Central memory CD4-positive, alpha-beta T cell (primary cell): ENCODE measurements around the gene COL28A1.

Experiments
- DNase-seq: peaks from one replicate; pipeline ENCODE4 v3.0.0; 2022

Gene COL28A1

GRCh38 chr7:7452652-7453051, 83.0 kb downstream of the COL28A1 start:
- DNase-seq, result no peak

DNA sequence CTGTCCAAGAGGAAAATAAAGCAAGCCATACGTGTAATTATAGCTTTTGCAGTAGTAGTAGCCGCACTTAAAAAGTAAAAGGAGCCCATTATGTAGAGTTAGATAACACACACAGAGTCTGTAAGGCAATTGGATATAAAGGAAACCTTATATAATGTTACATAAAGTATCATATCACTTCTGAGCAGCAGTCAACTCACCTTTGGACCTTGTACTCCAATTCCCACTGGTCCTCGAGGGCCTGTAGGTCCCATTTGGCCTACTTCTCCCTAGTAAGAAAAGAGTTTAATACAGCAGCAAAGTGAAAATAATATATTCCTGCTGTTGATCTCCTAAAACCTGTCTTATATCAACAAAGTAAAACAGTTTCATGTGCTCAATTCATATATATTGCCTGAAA, 83.6 kb downstream of the COL28A1 start:
- no peak for DNase-seq

DNA sequence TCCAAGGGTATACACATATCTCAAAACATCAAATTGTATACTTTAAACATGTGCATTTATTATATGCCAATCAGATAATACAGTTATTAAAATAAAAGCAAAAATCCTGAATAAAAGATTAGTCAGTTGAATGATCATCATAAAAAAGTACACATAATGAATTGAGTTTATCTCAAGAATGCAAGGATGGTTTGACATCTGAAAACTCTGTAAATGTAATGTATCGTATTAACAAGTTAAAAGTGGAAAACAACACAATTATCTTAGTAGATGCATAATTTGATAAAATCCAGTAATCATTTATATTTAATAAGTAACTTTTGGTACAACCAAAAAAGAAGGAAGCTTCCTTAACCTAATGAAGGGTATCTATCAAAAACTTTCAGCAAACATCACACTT, 86.6 kb downstream of the COL28A1 start:
- no peak for DNase-seq

- DNase-seq, result no peak
Measured at GRCh38 chr7:7446616-7447015, 89.1 kb downstream of the COL28A1 start.

GRCh38 chr7:7443806-7444350, 91.8 kb downstream of the COL28A1 start:
- DNase-seq, result no peak

GRCh38 chr7:7439564-7439963, 96.1 kb downstream of the COL28A1 start:
- DNase-seq, result no peak

DNA sequence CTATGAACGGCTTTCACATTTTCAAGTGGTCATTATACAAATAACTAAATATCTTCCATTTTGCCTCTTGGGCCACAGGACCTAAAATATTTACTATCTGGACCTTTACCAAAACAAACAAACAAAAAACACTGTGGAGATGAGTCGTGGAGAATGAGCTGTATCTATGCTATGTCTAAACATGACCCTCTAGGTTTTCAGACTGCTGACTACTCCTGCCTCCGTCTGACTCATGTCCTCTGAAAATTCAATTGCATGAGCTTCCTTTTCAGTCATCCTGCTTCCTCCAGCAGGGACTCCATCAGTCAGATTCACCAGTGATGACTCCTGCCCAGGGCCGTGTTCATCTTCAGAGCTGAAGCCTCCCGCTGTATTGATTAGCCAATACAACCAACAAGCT, 96.8 kb downstream of the COL28A1 start:
- no peak for DNase-seq

GRCh38 chr7:7435978-7436377, 99.7 kb downstream of the COL28A1 start:
- DNase-seq, result no peak

- DNase-seq, result no peak
Measured at GRCh38 chr7:7434329-7434728, 101.3 kb downstream of the COL28A1 start.

DNA sequence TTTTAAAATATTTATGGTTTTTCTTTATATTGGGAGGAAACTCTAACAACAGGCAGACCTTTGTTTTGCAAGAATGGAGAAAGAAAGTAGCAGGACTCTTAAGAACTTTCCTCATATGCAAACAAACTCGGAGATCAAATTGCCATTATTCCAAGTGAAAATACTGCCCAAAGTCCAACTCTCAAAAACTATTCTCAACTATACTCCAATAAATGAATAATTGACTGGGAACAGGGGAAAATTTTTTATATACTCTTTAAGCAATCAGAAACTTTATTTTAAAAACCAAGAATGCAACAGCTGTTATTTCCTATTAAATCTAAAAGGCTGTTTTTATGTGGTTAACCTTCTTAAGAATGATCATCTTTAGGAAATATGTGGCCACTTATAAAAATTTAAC, 101.9 kb downstream of the COL28A1 start:
- no peak for DNase-seq

GRCh38 chr7:7432979-7433378, 102.7 kb downstream of the COL28A1 start:
- DNase-seq, result no peak

- no peak for DNase-seq
Measured at GRCh38 chr7:7428806-7429205, 106.9 kb downstream of the COL28A1 start.

GRCh38 chr7:7427363-7427762, 108.3 kb downstream of the COL28A1 start:
- no peak for DNase-seq

- DNase-seq, result no peak
Measured at GRCh38 chr7:7426676-7427075, 109.0 kb downstream of the COL28A1 start.

GRCh38 chr7:7425321-7425720, 110.4 kb downstream of the COL28A1 start:
- DNase-seq, result no peak

- peak; percentile 13 for DNase-seq
Measured at GRCh38 chr7:7424151-7424873, 111.4 kb downstream of the COL28A1 start.

DNA sequence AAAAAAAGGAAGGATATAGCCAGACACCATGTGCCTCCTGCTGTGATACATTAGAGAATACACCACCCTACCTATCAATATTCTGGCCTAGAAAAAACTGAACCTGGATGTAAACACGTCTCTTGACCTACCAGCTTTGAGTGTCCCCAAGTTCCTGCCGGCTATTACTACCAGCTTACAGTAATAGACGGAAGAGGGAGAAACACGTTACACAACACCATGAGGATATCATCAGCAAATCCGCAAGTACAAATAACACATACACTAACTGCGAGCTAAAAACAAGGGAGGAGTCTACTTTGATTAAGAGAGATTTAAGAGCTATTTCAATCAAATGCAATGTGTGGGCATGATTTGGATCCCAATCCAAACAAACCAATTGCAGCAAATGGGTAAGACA, 113.0 kb downstream of the COL28A1 start:
- no peak for DNase-seq

DNA sequence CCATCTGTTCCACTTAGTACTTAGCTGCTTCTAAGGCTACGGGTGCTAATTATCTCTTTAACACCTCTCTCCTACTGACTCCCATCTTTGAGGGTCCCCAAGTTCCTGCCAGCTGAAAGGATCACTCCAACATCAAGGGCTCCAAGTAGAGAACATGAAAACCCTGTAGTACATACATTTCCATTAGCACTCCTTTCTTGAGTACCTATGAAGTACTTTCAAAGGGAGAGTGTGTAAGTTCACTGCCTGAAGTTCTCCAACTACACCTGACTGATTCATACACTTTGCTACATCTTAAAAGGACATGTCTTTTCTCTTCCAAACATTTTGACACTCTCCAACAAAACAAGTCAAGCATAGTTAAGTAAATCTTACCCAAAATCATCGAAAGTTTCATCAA, 113.8 kb downstream of the COL28A1 start:
- DNase-seq, result no peak

- no peak for DNase-seq
Measured at GRCh38 chr7:7418997-7419396, 116.7 kb downstream of the COL28A1 start.

GRCh38 chr7:7417851-7418250, 117.8 kb downstream of the COL28A1 start:
- no peak for DNase-seq

GRCh38 chr7:7417414-7417813, 118.3 kb downstream of the COL28A1 start:
- no peak for DNase-seq

DNA sequence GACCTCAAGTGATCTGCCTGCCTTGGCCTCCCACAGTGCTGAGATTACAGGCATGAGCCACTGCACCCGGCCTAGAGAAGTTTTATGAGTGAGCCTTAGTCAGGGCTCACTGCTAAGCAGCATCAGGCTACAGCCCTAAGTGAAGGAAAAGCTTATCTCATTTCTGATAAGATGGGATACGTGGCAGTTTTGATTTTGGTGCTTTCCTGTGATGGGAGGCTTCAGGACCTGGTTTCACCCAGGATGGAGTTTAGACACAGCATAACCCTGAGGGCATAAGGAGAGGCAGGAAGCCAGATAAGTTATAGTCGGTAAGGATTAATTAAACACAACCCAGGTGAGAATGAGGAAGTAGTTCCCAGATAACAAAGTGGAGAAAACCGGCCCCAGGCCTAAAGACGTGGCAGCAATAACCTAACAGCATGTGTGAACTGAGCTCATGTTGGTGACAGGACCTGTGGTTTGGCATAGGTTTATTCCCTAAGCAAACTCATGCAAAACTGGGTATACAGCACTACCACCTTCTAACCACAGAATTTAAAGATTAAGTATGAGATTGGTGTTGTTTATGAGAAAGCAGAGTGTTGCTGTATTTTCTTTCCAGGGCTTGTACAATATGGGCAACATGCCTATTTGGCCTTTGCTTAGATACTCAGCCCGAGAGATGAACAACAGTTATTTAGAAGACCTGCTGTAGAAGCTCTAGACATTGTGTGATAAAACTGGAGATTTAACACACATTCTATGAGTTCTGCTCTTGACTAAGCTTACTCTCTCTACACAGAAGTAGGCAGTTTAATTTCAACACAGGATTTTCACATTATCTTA, 119.4 kb downstream of the COL28A1 start:
- peak; percentile 16 for DNase-seq

GRCh38 chr7:7414791-7415603, 120.7 kb downstream of the COL28A1 start:
- DNase-seq, result no peak
